GM21381 (cell line): ENCODE data around the gene KAT2B.

Experiments
- ATAC-seq: cut with Tn5 transposase; IDR thresholded peaks from one replicate; pipeline ENCODE4 v1.9.1; 2021; ENCODE audit warnings: mild to moderate bottlenecking, moderate library complexity; ENCODE audit not compliant: unreplicated experiment

Gene KAT2B

GRCh38 chr3:20095470-20095869 is 55.2 kb downstream of the KAT2B start:
- no peak for ATAC-seq

- no peak for ATAC-seq
Observed at GRCh38 chr3:20096135-20096685, 56.0 kb downstream of the KAT2B start.

- ATAC-seq, result no peak
Observed at GRCh38 chr3:20097015-20097414, 56.8 kb downstream of the KAT2B start.

GRCh38 chr3:20099060-20099459 is 58.8 kb downstream of the KAT2B start:
- ATAC-seq, result no peak

- ATAC-seq, result no peak
Observed at GRCh38 chr3:20100151-20100550, 59.9 kb downstream of the KAT2B start.

- ATAC-seq, result no peak
Observed at GRCh38 chr3:20101041-20101440, 60.8 kb downstream of the KAT2B start.

GRCh38 chr3:20103731-20104130 is 63.5 kb downstream of the KAT2B start:
- ATAC-seq, result peak; percentile 3

- ATAC-seq, result peak; percentile 74
Observed at GRCh38 chr3:20104167-20104661, 64.0 kb downstream of the KAT2B start.

GRCh38 chr3:20105513-20106280 is 65.5 kb downstream of the KAT2B start:
- ATAC-seq, result no peak

GRCh38 chr3:20107722-20108121 is 67.5 kb downstream of the KAT2B start:
- no peak for ATAC-seq

- ATAC-seq, result no peak
Observed at GRCh38 chr3:20108869-20109268, 68.6 kb downstream of the KAT2B start.

GRCh38 chr3:20110826-20111225 is 70.6 kb downstream of the KAT2B start:
- no peak for ATAC-seq

- no peak for ATAC-seq
Observed at GRCh38 chr3:20111836-20112235, 71.6 kb downstream of the KAT2B start.

- no peak for ATAC-seq
Observed at GRCh38 chr3:20121088-20121487, 80.8 kb downstream of the KAT2B start.

- ATAC-seq, result no peak
Observed at GRCh38 chr3:20123131-20123652, 82.9 kb downstream of the KAT2B start.

GRCh38 chr3:20125289-20125688 is 85.0 kb downstream of the KAT2B start:
- ATAC-seq, result no peak

GRCh38 chr3:20125897-20126296 is 85.7 kb downstream of the KAT2B start:
- peak; percentile 99 for ATAC-seq

- ATAC-seq, result no peak
Observed at GRCh38 chr3:20128358-20128757, 88.1 kb downstream of the KAT2B start.

- no peak for ATAC-seq
Observed at GRCh38 chr3:20130106-20130505, 89.9 kb downstream of the KAT2B start.

GRCh38 chr3:20136231-20136630 is 96.0 kb downstream of the KAT2B start:
- no peak for ATAC-seq

- no peak for ATAC-seq
Observed at GRCh38 chr3:20137647-20138046, 97.4 kb downstream of the KAT2B start.

- no peak for ATAC-seq
Observed at GRCh38 chr3:20140881-20141280, 100.6 kb downstream of the KAT2B start.
